HEK293 (cell line): ENCODE results near the gene EIF2A.

Experiments
- CTCF ChIA-PET: fragments of 350-600 bp; formaldehyde crosslinking; extraction: SDS; loops from one replicate; lab custom pipeline; 2021; ENCODE audit warnings: antibody characterized with exemption; lab: Yijun Ruan, JAX
- POLR2A ChIA-PET: fragments of 300-600 bp; formaldehyde crosslinking; extraction: SDS; loops from one replicate; lab custom pipeline; 2020; ENCODE audit warnings: antibody characterized with exemption, inconsistent platforms; lab: Yijun Ruan, JAX
- H3K27ac ChIP-seq: fragments of 200-500 bp; sonication (Bioruptor generic); 2 replicates; pipeline ENCODE4 v1.5.1; 2014; ENCODE audit warnings: low read depth, low read length, control low read depth, inconsistent platforms; ENCODE audit errors: extremely low read depth
- H3K36me3 ChIP-seq, 2 experiments: fragments of 200-500 bp in 1 of 2; sonication (Bioruptor generic) in 1 of 2; 1 replicate in 1 of 2; 2 replicates in 1 of 2; pipeline ENCODE4 v1.5.1; 2014 to 2017; ENCODE audit warnings: inconsistent platforms in 2 of 2, low read length in 2 of 2; ENCODE audit not compliant: control insufficient read depth in 2 of 2, insufficient read depth in 1 of 2
- H3K4me1 ChIP-seq: fragments of 200-500 bp; sonication (Bioruptor generic); 2 replicates; pipeline ENCODE4 v1.5.1; 2014; ENCODE audit warnings: mild to moderate bottlenecking, low read length, inconsistent platforms; ENCODE audit not compliant: control insufficient read depth, insufficient read depth
- H3K4me3 ChIP-seq: 2 replicates; pipeline ENCODE4 v1.5.1; 2011; ENCODE audit warnings: low read depth, mild to moderate bottlenecking, control low read depth, low read length, moderate library complexity
- H3K9me3 ChIP-seq: fragments of 200-500 bp; sonication (Bioruptor generic); 2 replicates; pipeline ENCODE4 v1.5.1; 2014; ENCODE audit warnings: low read depth, low read length, inconsistent platforms; ENCODE audit not compliant: control insufficient read depth, insufficient read depth
- BCL11A ChIP-seq: fragments of 450-650 bp; formaldehyde crosslinking; IDR thresholded peaks from 2 replicates; pipeline ENCODE4 v1.5.1; 2016; ENCODE audit warnings: low read depth, missing biosample characterization, missing genetic modification characterization
- HOXD13 ChIP-seq: sonication (generic); formaldehyde crosslinking; IDR thresholded peaks from 2 replicates; pipeline ENCODE4 v1.8.0; 2022; ENCODE audit warnings: missing genetic modification reagents, borderline replicate concordance
- KLF1 ChIP-seq: fragments of 450-650 bp; formaldehyde crosslinking; IDR thresholded peaks from 2 replicates; pipeline ENCODE4 v1.5.1; 2016; ENCODE audit warnings: missing biosample characterization, missing genetic modification characterization
- SCRT1 ChIP-seq: fragments of 450-650 bp; formaldehyde crosslinking; IDR thresholded peaks from 2 replicates; pipeline ENCODE4 v1.5.1; 2016; ENCODE audit warnings: missing biosample characterization, missing genetic modification characterization, borderline replicate concordance
- SCRT2 ChIP-seq: fragments of 450-650 bp; formaldehyde crosslinking; IDR thresholded peaks from 2 replicates; pipeline ENCODE4 v1.5.1; 2016; ENCODE audit warnings: missing biosample characterization, missing genetic modification characterization
- SETDB1 ChIP-seq: IDR thresholded peaks from one replicate; pipeline ENCODE4 v1.6.1; 2017; ENCODE audit warnings: mild to moderate bottlenecking, low read length, moderate library complexity, mixed read lengths; ENCODE audit not compliant: insufficient read length
- ZBTB10 ChIP-seq: fragments of 450-650 bp; formaldehyde crosslinking; IDR thresholded peaks from 2 replicates; pipeline ENCODE4 v1.5.1; 2016; ENCODE audit warnings: missing biosample characterization, missing genetic modification characterization
- ZBTB49 ChIP-seq: fragments of 450-650 bp; formaldehyde crosslinking; IDR thresholded peaks from 2 replicates; pipeline ENCODE4 v1.5.1; 2016; ENCODE audit warnings: missing biosample characterization, missing genetic modification characterization, low read depth
- ZNF335 ChIP-seq: fragments of 450-650 bp; formaldehyde crosslinking; conservative IDR thresholded peaks from 2 replicates; pipeline ENCODE4 v1.5.1; 2016; ENCODE audit warnings: missing biosample characterization, missing genetic modification characterization
- ZNF391 ChIP-seq: fragments of 450-650 bp; formaldehyde crosslinking; IDR thresholded peaks from 2 replicates; pipeline ENCODE4 v1.5.1; 2016; ENCODE audit warnings: low read depth, missing biosample characterization, missing genetic modification characterization, borderline replicate concordance
- ZNF514 ChIP-seq: fragments of 450-650 bp; formaldehyde crosslinking; IDR thresholded peaks from 2 replicates; pipeline ENCODE4 v1.5.1; 2016; ENCODE audit warnings: missing biosample characterization, missing genetic modification characterization
- ZNF600 ChIP-seq: fragments of 450-650 bp; formaldehyde crosslinking; IDR thresholded peaks from 2 replicates; pipeline ENCODE4 v1.5.1; 2016; ENCODE audit warnings: missing biosample characterization, missing genetic modification characterization
- ZNF677 ChIP-seq: fragments of 450-650 bp; IDR thresholded peaks from 2 replicates; pipeline ENCODE4 v1.5.0; 2018; ENCODE audit warnings: missing biosample characterization, mild to moderate bottlenecking, missing genetic modification characterization, moderate library complexity
- ZNF692 ChIP-seq: fragments of 450-650 bp; formaldehyde crosslinking; IDR thresholded peaks from 2 replicates; pipeline ENCODE4 v1.5.1; 2016; ENCODE audit warnings: missing biosample characterization, missing genetic modification characterization
- ZXDB ChIP-seq: fragments of 450-650 bp; formaldehyde crosslinking; IDR thresholded peaks from 2 replicates; pipeline ENCODE4 v1.5.1; 2016; ENCODE audit warnings: missing biosample characterization, missing genetic modification characterization
- TF ChIP-seq, protein P1 (sequence below): IDR thresholded peaks from 2 replicates; pipeline ENCODE4 v1.6.1; 2011; ENCODE audit warnings: mild to moderate bottlenecking, low read depth, low read length, borderline replicate concordance
- TF ChIP-seq, protein P2 (sequence below): fragments of 450-650 bp; formaldehyde crosslinking; IDR thresholded peaks from 2 replicates; pipeline ENCODE4 v1.5.1; 2016; ENCODE audit warnings: missing biosample characterization, missing genetic modification characterization
- TF ChIP-seq, protein P3 (sequence below): fragments of 450-650 bp; formaldehyde crosslinking; IDR thresholded peaks from 2 replicates; pipeline ENCODE4 v1.5.1; 2016; ENCODE audit warnings: missing biosample characterization, missing genetic modification characterization

Gene EIF2A

GRCh38 chr3:150546226-150547044 is at the start of gene EIF2A, which contains the start of gene SERP1 (continued):
- TF ChIP-seq ZNF692 (tag by site-specific recombination) (peak; percentile 14; the same call in 1 of the 2 replicates), ZNF600 (0 out of 2 replicates have a peak, but pooled peaks have one; percentile 40), ZNF391 (tag by site-specific recombination) (no peak), ZBTB49 (tag by site-specific recombination) (no peak), BCL11A (no peak), KLF1 (tag by site-specific recombination) (peak; percentile 74; the same call in 1 of the 2 replicates), HOXD13 (no peak), SETDB1 (no peak)
- TF ChIP-seq, protein P1, sequence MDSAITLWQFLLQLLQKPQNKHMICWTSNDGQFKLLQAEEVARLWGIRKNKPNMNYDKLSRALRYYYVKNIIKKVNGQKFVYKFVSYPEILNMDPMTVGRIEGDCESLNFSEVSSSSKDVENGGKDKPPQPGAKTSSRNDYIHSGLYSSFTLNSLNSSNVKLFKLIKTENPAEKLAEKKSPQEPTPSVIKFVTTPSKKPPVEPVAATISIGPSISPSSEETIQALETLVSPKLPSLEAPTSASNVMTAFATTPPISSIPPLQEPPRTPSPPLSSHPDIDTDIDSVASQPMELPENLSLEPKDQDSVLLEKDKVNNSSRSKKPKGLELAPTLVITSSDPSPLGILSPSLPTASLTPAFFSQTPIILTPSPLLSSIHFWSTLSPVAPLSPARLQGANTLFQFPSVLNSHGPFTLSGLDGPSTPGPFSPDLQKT, result peak; percentile 39; the same call in 1 of the 2 replicates
- TF ChIP-seq, protein P2, sequence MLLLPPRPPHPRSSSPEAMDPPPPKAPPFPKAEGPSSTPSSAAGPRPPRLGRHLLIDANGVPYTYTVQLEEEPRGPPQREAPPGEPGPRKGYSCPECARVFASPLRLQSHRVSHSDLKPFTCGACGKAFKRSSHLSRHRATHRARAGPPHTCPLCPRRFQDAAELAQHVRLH, result peak; percentile 94

DNA sequence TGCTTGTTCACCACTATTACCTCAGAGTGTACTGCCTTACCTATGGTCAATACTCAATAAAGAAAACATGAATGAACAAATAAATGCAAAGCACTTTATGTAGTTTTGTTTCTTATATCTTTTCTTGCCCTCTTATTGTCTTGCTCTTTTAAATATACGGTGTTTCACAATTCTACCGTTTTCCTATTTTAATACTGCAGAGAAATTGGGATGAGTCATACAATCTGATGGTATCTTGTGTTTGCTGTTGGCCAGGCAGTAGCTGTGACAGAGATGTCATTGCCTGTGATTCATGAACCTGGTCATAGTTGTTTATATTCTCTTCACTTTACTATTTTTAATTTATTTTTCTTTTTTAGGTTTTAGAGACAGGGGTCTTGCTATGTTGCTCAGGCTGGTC is 48.6 kb upstream of the EIF2A start:
- Histone ChIP-seq H3K27ac (no peak overlapping the region), H3K4me1 (no peaks in the 10 kb centered on the region), H3K36me3 (no peaks in the 10 kb centered on the region), H3K9me3 (no peaks in the 10 kb centered on the region), H3K4me3 (no peak overlapping the region)
- ChIA-PET CTCF (interaction anchor here (0.7 to 5.2 kb wide), 3 partner anchors 88 to 561 kb away, joined by 3 to 34 read pairs (median 4); no protein-coding TSS in a partner anchor), POLR2A (no interaction called here)
- TF ChIP-seq SCRT2, result no peak
- TF ChIP-seq ZNF335 (tag by site-specific recombination), result no peak
- no peak for TF ChIP-seq ZBTB10 (tag by site-specific recombination)
- TF ChIP-seq SCRT1 (tag by site-specific recombination), result no peak
- no peak for TF ChIP-seq ZXDB (tag by site-specific recombination)
- TF ChIP-seq, protein P3, sequence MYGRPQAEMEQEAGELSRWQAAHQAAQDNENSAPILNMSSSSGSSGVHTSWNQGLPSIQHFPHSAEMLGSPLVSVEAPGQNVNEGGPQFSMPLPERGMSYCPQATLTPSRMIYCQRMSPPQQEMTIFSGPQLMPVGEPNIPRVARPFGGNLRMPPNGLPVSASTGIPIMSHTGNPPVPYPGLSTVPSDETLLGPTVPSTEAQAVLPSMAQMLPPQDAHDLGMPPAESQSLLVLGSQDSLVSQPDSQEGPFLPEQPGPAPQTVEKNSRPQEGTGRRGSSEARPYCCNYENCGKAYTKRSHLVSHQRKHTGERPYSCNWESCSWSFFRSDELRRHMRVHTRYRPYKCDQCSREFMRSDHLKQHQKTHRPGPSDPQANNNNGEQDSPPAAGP (tag by site-specific recombination), result no peak
- no peak for TF ChIP-seq ZNF677 (tag by site-specific recombination)
- TF ChIP-seq ZNF514 (tag by site-specific recombination), result no peak
